Neural progenitor cell (in vitro differentiated cells): ENCODE results near the gene SRR. TPM values are rescaled to one million over a fixed set of nuclear protein-coding genes. Genes with fewer than 3 reads are reported as not detected.
"Not testable (repeated sequence)": the region's sequence is repeated elsewhere in the genome, so short reads cannot be mapped to it uniquely, and the experiment has no call there.

Experiments
- DNase-seq: peaks from one replicate; pipeline ENCODE4 v3.0.0-alpha.2; 2016; ENCODE audit warnings: low spot score
- H2AFZ ChIP-seq: fragments of 200-600 bp; sonication (generic); replicated peaks from 2 replicates; pipeline ENCODE4 v1.6.1; 2016; ENCODE audit warnings: antibody characterized with exemption
- H3F3A ChIP-seq: fragments of 200-600 bp; sonication (generic); 2 replicates; pipeline ENCODE4 v1.6.1; 2016; ENCODE audit warnings: antibody characterized with exemption, low read depth
- H3K27ac ChIP-seq: fragments of 200-600 bp; sonication (generic); 2 replicates; pipeline ENCODE4 v1.5.1; 2016; ENCODE audit warnings: mild to moderate bottlenecking
- H3K27me3 ChIP-seq: fragments of 200-600 bp; sonication (generic); 2 replicates; pipeline ENCODE4 v1.6.1; 2016; ENCODE audit warnings: mild to moderate bottlenecking, moderate library complexity
- H3K36me3 ChIP-seq: fragments of 200-600 bp; sonication (generic); 2 replicates; pipeline ENCODE4 v1.5.1; 2016
- H3K4me1 ChIP-seq: fragments of 200-600 bp; sonication (generic); 2 replicates; pipeline ENCODE4 v1.6.1; 2016; ENCODE audit warnings: mixed run types
- H3K4me2 ChIP-seq: fragments of 200-600 bp; sonication (generic); 2 replicates; pipeline ENCODE4 v1.6.1; 2016
- H3K4me3 ChIP-seq: fragments of 200-600 bp; sonication (generic); 2 replicates; pipeline ENCODE4 v1.5.1; 2016
- H3K79me2 ChIP-seq: fragments of 200-600 bp; sonication (generic); 2 replicates; pipeline ENCODE4 v1.6.1; 2016; ENCODE audit warnings: low read depth
- H3K9ac ChIP-seq: fragments of 200-600 bp; sonication (generic); 2 replicates; pipeline ENCODE4 v1.6.1; 2016
- H3K9me3 ChIP-seq: fragments of 200-600 bp; sonication (generic); 2 replicates; pipeline ENCODE4 v1.5.1; 2016; ENCODE audit warnings: low read depth
- H4K20me1 ChIP-seq: fragments of 200-600 bp; sonication (generic); 2 replicates; pipeline ENCODE4 v1.6.1; 2016; ENCODE audit warnings: low read depth
- H3K27ac Mint-ChIP-seq: 3 replicates; pipeline ENCODE4 v1.8.0; 2021; ENCODE audit warnings: mixed read lengths
- H3K27me3 Mint-ChIP-seq: 2 replicates; pipeline ENCODE4 v1.8.0; 2022; ENCODE audit warnings: low read depth, mild to moderate bottlenecking, inconsistent platforms, moderate library complexity, mixed read lengths; ENCODE audit not compliant: insufficient read depth
- H3K36me3 Mint-ChIP-seq: 3 replicates; pipeline ENCODE4 v1.8.0; 2021; ENCODE audit warnings: mixed read lengths
- H3K4me1 Mint-ChIP-seq: 3 replicates; pipeline ENCODE4 v1.8.0; 2021; ENCODE audit warnings: mixed read lengths
- H3K4me3 Mint-ChIP-seq: 3 replicates; pipeline ENCODE4 v1.8.0; 2021; ENCODE audit warnings: mild to moderate bottlenecking, moderate library complexity, mixed read lengths
- H3K9me3 Mint-ChIP-seq: 3 replicates; pipeline ENCODE4 v1.8.0; 2020; ENCODE audit warnings: mixed read lengths
- CTCF ChIP-seq: fragments of 200-600 bp; sonication (generic); IDR thresholded peaks from 2 replicates; pipeline ENCODE4 v1.5.1; 2017; ENCODE audit warnings: antibody characterized with exemption, mild to moderate bottlenecking
- EZH2 ChIP-seq: fragments of 200-600 bp; sonication (generic); IDR thresholded peaks from 2 replicates; pipeline ENCODE4 v1.6.1; 2017; ENCODE audit warnings: antibody characterized with exemption, mild to moderate bottlenecking, moderate library complexity
- EZH2phosphoT487 ChIP-seq: fragments of 200-600 bp; sonication (generic); IDR thresholded peaks from 2 replicates; pipeline ENCODE4 v1.6.1; 2017; ENCODE audit warnings: antibody characterized with exemption
- total RNA-seq: library from RNA; depleted of rRNA; stranded (reverse); fragments of >200 nt; gene quantifications from 2 replicates; pipeline ENCODE4 v1.2.3, GENCODE V29; 2015; ENCODE audit warnings: low replicate concordance

The SRR gene
- total RNA-seq, 1 donor from 2014 or later = 40.9 TPM

GRCh38 chr17:2262135-2262587, 41.6 kb upstream of the SRR start:
- Mint-ChIP-seq H3K27me3 (peaks cover 2% of the 10 kb centered on the region), H3K36me3 (peaks cover 31% of the 10 kb centered on the region)

GRCh38 chr17:2263183-2264066, 40.3 kb upstream of the SRR start:
- peaks cover 6% of the 10 kb centered on the region for H4K20me1 ChIP-seq
- no peak overlapping the region for H3K4me3 Mint-ChIP-seq
- no peak for DNase-seq

More at GRCh38 chr17:2262135-2262587, 41.6 kb upstream of the SRR start:
- H3K27ac Mint-ChIP-seq = no peak overlapping the region
- no peaks in the 10 kb centered on the region for H3K36me3 ChIP-seq
- no peak for TF ChIP-seq CTCF
- no peak for TF ChIP-seq EZH2phosphoT487
- TF ChIP-seq EZH2 = no peak
- H3K9me3 Mint-ChIP-seq = peaks cover 2% of the 10 kb centered on the region
- H3F3A ChIP-seq = no peaks in the 10 kb centered on the region
- no peaks in the 10 kb centered on the region for H3K9me3 ChIP-seq
- no peak overlapping the region for H3K9ac ChIP-seq
- H3K4me3 Mint-ChIP-seq = no peak overlapping the region
- DNase-seq = no peak
- no peaks in the 10 kb centered on the region for H3K27me3 ChIP-seq
- no peak overlapping the region for H3K27ac ChIP-seq
- no peak overlapping the region for H3K4me2 ChIP-seq
- H4K20me1 ChIP-seq = peaks cover 4% of the 10 kb centered on the region
- peaks cover 12% of the 10 kb centered on the region for H3K79me2 ChIP-seq
- H3K4me1 Mint-ChIP-seq = no peaks in the 10 kb centered on the region
- no peaks in the 10 kb centered on the region for H3K4me1 ChIP-seq
- no peak overlapping the region for H2AFZ ChIP-seq
- H3K4me3 ChIP-seq = no peak overlapping the region

GRCh38 chr17:2264067-2264860, 39.5 kb upstream of the SRR start:
- peaks cover 25% of the 10 kb centered on the region for H3K36me3 Mint-ChIP-seq
- Histone ChIP-seq H3K27me3 (no peaks in the 10 kb centered on the region), H4K20me1 (peaks cover 6% of the 10 kb centered on the region), H3K9ac (no peak overlapping the region), H3F3A (no peaks in the 10 kb centered on the region), H2AFZ (no peak overlapping the region), H3K36me3 (no peaks in the 10 kb centered on the region), H3K4me2 (no peak overlapping the region), H3K79me2 (peaks cover 5% of the 10 kb centered on the region), H3K9me3 (no peaks in the 10 kb centered on the region), H3K4me1 (no peaks in the 10 kb centered on the region), H3K27ac (no peak overlapping the region), H3K4me3 (no peak overlapping the region)
- H3K27ac Mint-ChIP-seq = no peak overlapping the region
- H3K4me1 Mint-ChIP-seq = no peaks in the 10 kb centered on the region
- H3K4me3 Mint-ChIP-seq = no peak overlapping the region
- DNase-seq = no peak
- no peaks in the 10 kb centered on the region for H3K9me3 Mint-ChIP-seq
- no peaks in the 10 kb centered on the region for H3K27me3 Mint-ChIP-seq
- TF ChIP-seq CTCF (no peak), EZH2phosphoT487 (no peak), EZH2 (no peak)

More at GRCh38 chr17:2263183-2264066, 40.3 kb upstream of the SRR start:
- Mint-ChIP-seq H3K36me3 (peaks cover 29% of the 10 kb centered on the region), H3K9me3 (no peaks in the 10 kb centered on the region), H3K27ac (no peak overlapping the region), H3K27me3 (no peaks in the 10 kb centered on the region), H3K4me1 (no peaks in the 10 kb centered on the region)
- no peaks in the 10 kb centered on the region for H3K36me3 ChIP-seq
- no peak overlapping the region for H2AFZ ChIP-seq
- no peak overlapping the region for H3K4me2 ChIP-seq
- TF ChIP-seq EZH2 (no peak), EZH2phosphoT487 (no peak), CTCF (no peak)
- peaks cover 12% of the 10 kb centered on the region for H3K79me2 ChIP-seq
- no peak overlapping the region for H3K4me3 ChIP-seq
- no peak overlapping the region for H3K9ac ChIP-seq
- H3K27ac ChIP-seq = no peak overlapping the region
- no peaks in the 10 kb centered on the region for H3K9me3 ChIP-seq
- no peaks in the 10 kb centered on the region for H3K4me1 ChIP-seq
- no peaks in the 10 kb centered on the region for H3F3A ChIP-seq
- H3K27me3 ChIP-seq = no peaks in the 10 kb centered on the region

- H3K27me3 Mint-ChIP-seq, H3K79me2 ChIP-seq, H3K27ac ChIP-seq, H3K9ac ChIP-seq, H3K4me1 Mint-ChIP-seq, H2AFZ ChIP-seq, H3K27me3 ChIP-seq, H3K36me3 ChIP-seq, H3K4me3 Mint-ChIP-seq, H3K9me3 Mint-ChIP-seq, H3K9me3 ChIP-seq, DNase-seq, H3F3A ChIP-seq, H3K4me3 ChIP-seq, H4K20me1 ChIP-seq, H3K4me2 ChIP-seq, H3K27ac Mint-ChIP-seq, H3K4me1 ChIP-seq: not testable (repeated sequence)
- H3K36me3 Mint-ChIP-seq = peaks cover 21% of the 10 kb centered on the region
These were observed 38.6 kb upstream of the SRR start for GRCh38 chr17:2265166-2265565.
